ENCODE results near the gene SEMA5B. TPM values are rescaled to one million over a fixed set of nuclear protein-coding genes. Genes with fewer than 3 reads are reported as not detected.

The SEMA5B gene
- total and polyA plus RNA-seq, 2 donors (not counting 1 experiment from before 2014, with no cell fraction given): not detected

GRCh38 chr3:122952520-122952919 lies 75.0 kb downstream of the SEMA5B start:
- no peaks in the 10 kb centered on the region for H3K79me2 ChIP-seq (ENCODE audit: control insufficient read depth, insufficient read depth, low read length)
- peak; percentile 54 for ATAC-seq (ENCODE audit: low read depth)
- H3K27me3 ChIP-seq (replicated peaks in 1 of 4; ENCODE audit: control extremely low read depth in 1 of 4, control insufficient read depth in 3 of 4, insufficient read depth in 4 of 4, low read length in 3 of 4): peaks cover 0 to 3% (median 0%) of the 10 kb centered on the region in 4 experiments
- POLR2A ChIA-PET: no interaction called here
- no peak overlapping the region for H3K4me3 ChIP-seq (ENCODE audit: control extremely low read depth in 1 of 5, extremely low read depth in 1 of 5, insufficient read depth in 1 of 5, low read depth in 2 of 5, low read length in 4 of 5)
- intact Hi-C loops (cut with micrococcal nuclease): no loop called here
- peaks cover 7% of the 10 kb centered on the region for H3K27me3 Mint-ChIP-seq
- peaks cover 0 to 3% (median 0%) of the 10 kb centered on the region in 3 donors for H3K9me3 ChIP-seq (ENCODE audit: control extremely low read depth in 1 of 3, control insufficient read depth in 2 of 3, insufficient read depth in 1 of 3, low read length in 2 of 3)
- H3K9me3 Mint-ChIP-seq (ENCODE audit: insufficient read depth): no peaks in the 10 kb centered on the region
- no peaks in the 10 kb centered on the region for H3K4me1 ChIP-seq (ENCODE audit: control insufficient read depth in 2 of 2, insufficient read depth in 2 of 2, low read length in 2 of 2)
- H3K4me1 Mint-ChIP-seq: no peaks in the 10 kb centered on the region
- no peak for TF ChIP-seq EZH2 (IDR thresholded peaks at IDR 0.05; ENCODE audit: borderline replicate concordance, insufficient read depth, low read depth, low read length, poor library complexity, severe bottlenecking)
- no peak for TF ChIP-seq CTCF (IDR thresholded peaks at IDR 0.05)
- no peaks in the 10 kb centered on the region for H4K20me1 ChIP-seq (ENCODE audit: control insufficient read depth, insufficient read depth, low read length, poor library complexity, severe bottlenecking)
- DNase-seq: no peak
- H3K9ac ChIP-seq (ENCODE audit: low read length): no peak overlapping the region
- no peaks in the 10 kb centered on the region for H3K36me3 ChIP-seq (replicated peaks in 1 of 2; ENCODE audit: control extremely low read depth in 1 of 2, control insufficient read depth in 1 of 2, extremely low read depth in 1 of 2, insufficient read depth in 2 of 2, low read length in 1 of 2)
- CTCF ChIA-PET: no interaction called here
- H3K4me3 Mint-ChIP-seq: no peak overlapping the region
- no peak overlapping the region for H3K27ac ChIP-seq (ENCODE audit: low read length in 2 of 2)
- H3K4me2 ChIP-seq (replicated peaks; ENCODE audit: low read depth, low read length, poor library complexity, severe bottlenecking): no peak overlapping the region
- WGBS (ENCODE audit: insufficient coverage): 56% methylated on average over 2 of the region's 3 CpGs
- no peak overlapping the region for H2AFZ ChIP-seq (ENCODE audit: insufficient read depth, low read depth, low read length, poor library complexity, severe bottlenecking)
- H3K27ac Mint-ChIP-seq: no peak overlapping the region

- intact Hi-C loops (cut with micrococcal nuclease): no loop called here
- H3K36me3 ChIP-seq (replicated peaks in 1 of 2; ENCODE audit: control extremely low read depth in 1 of 2, control insufficient read depth in 1 of 2, extremely low read depth in 1 of 2, insufficient read depth in 2 of 2, low read length in 1 of 2): no peaks in the 10 kb centered on the region
- POLR2A ChIA-PET: no interaction called here
These were observed 79.2 kb downstream of the SEMA5B start for GRCh38 chr3:122948408-122948807.

More at GRCh38 chr3:122948408-122948807, 79.2 kb downstream of the SEMA5B start:
- no peaks in the 10 kb centered on the region for H3K79me2 ChIP-seq (ENCODE audit: control insufficient read depth, insufficient read depth, low read length)
- no peak overlapping the region for H3K4me3 ChIP-seq (ENCODE audit: control extremely low read depth in 1 of 5, extremely low read depth in 1 of 5, insufficient read depth in 1 of 5, low read depth in 2 of 5, low read length in 4 of 5)
- 73% methylated on average over 4 of the region's 7 CpGs for WGBS (ENCODE audit: insufficient coverage)
- no peak overlapping the region for H3K9ac ChIP-seq (ENCODE audit: low read length)
- H3K4me3 Mint-ChIP-seq: no peak overlapping the region
- no peak overlapping the region for H3K27ac Mint-ChIP-seq
- TF ChIP-seq EZH2 (IDR thresholded peaks at IDR 0.05; ENCODE audit: borderline replicate concordance, insufficient read depth, low read depth, low read length, poor library complexity, severe bottlenecking) (no peak), CTCF (IDR thresholded peaks at IDR 0.05) (no peak)
- H3K27me3 Mint-ChIP-seq: no peaks in the 10 kb centered on the region
- no peak overlapping the region for H3K27ac ChIP-seq (ENCODE audit: low read length in 2 of 2)
- H2AFZ ChIP-seq (ENCODE audit: insufficient read depth, low read depth, low read length, poor library complexity, severe bottlenecking): peak overlapping the region; percentile 9
- no peaks in the 10 kb centered on the region for H3K9me3 Mint-ChIP-seq (ENCODE audit: insufficient read depth)
- H4K20me1 ChIP-seq (ENCODE audit: control insufficient read depth, insufficient read depth, low read length, poor library complexity, severe bottlenecking): no peaks in the 10 kb centered on the region
- no peak overlapping the region for H3K4me2 ChIP-seq (replicated peaks; ENCODE audit: low read depth, low read length, poor library complexity, severe bottlenecking)
- DNase-seq: no peak
- ATAC-seq (ENCODE audit: low read depth): no peak
- peaks cover 0 to 3% (median 0%) of the 10 kb centered on the region in 4 experiments for H3K27me3 ChIP-seq (replicated peaks in 1 of 4; ENCODE audit: control extremely low read depth in 1 of 4, control insufficient read depth in 3 of 4, insufficient read depth in 4 of 4, low read length in 3 of 4)
- H3K4me1 Mint-ChIP-seq: peaks cover 7% of the 10 kb centered on the region
- CTCF ChIA-PET: interaction anchor here (1.1 kb wide), 1 partner anchor 82 kb away, joined by 3 read pairs; no protein-coding TSS in a partner anchor
- H3K4me1 ChIP-seq (ENCODE audit: control insufficient read depth in 2 of 2, insufficient read depth in 2 of 2, low read length in 2 of 2): peaks cover 5 to 7% of the 10 kb centered on the region in 2 donors
- no peaks in the 10 kb centered on the region for H3K9me3 ChIP-seq (ENCODE audit: control extremely low read depth in 1 of 3, control insufficient read depth in 2 of 3, insufficient read depth in 1 of 3, low read length in 2 of 3)
